BLaER1 (cell line): ENCODE data around the gene FNDC3B.
"Not testable (repeated sequence)": the region's sequence is repeated elsewhere in the genome, so short reads cannot be mapped to it uniquely, and the experiment has no call there.

Experiments
- H3K27ac ChIP-seq: shearing (Covaris generic); formaldehyde crosslinking; 2 replicates; pipeline ENCODE4 v1.8.1; 2022
- H3K27me3 ChIP-seq: shearing (Covaris generic); formaldehyde crosslinking; 2 replicates; pipeline ENCODE4 v1.8.1; 2022
- H3K36me3 ChIP-seq: shearing (Covaris generic); formaldehyde crosslinking; 2 replicates; pipeline ENCODE4 v1.8.1; 2022
- H3K4me1 ChIP-seq: shearing (Covaris generic); formaldehyde crosslinking; 2 replicates; pipeline ENCODE4 v1.8.1; 2022
- H3K4me2 ChIP-seq: shearing (Covaris generic); formaldehyde crosslinking; 2 replicates; pipeline ENCODE4 v1.8.1; 2022
- H3K4me3 ChIP-seq: shearing (Covaris generic); formaldehyde crosslinking; 2 replicates; pipeline ENCODE4 v1.8.1; 2022
- H3K9ac ChIP-seq: shearing (Covaris generic); formaldehyde crosslinking; 2 replicates; pipeline ENCODE4 v1.8.1; 2022
- H3K9me3 ChIP-seq: shearing (Covaris generic); formaldehyde crosslinking; 2 replicates; pipeline ENCODE4 v1.8.1; 2022
- H4K20me1 ChIP-seq: shearing (Covaris generic); formaldehyde crosslinking; 2 replicates; pipeline ENCODE4 v1.8.1; 2022
- Cebpa-rat ChIP-seq: shearing (Covaris generic); IDR thresholded peaks from 2 replicates; pipeline ENCODE4 v1.8.1; 2022

FNDC3B gene

DNA sequence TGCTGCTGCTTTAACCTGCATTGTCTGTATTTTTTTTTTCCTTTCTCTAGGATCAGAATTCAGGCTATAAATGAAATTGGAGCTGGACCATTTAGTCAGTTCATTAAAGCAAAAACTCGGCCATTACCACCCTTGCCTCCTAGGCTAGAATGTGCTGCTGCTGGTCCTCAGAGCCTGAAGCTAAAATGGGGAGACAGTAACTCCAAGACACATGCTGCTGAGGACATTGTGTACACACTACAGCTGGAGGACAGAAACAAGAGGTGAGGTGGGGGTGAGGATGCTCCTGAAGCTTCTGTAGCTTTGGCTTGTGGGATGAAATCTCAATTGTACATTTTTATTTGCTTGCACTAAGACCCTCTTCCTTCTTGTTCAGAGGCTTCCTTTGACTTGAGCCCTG, 323.2 kb downstream of the FNDC3B start:
- no peak for TF ChIP-seq Cebpa-rat
- Histone ChIP-seq H3K36me3 (peaks cover 60% of the 10 kb centered on the region), H3K4me3 (no peak overlapping the region), H3K4me2 (no peak overlapping the region), H4K20me1 (no peaks in the 10 kb centered on the region), H3K9me3 (no peaks in the 10 kb centered on the region), H3K4me1 (no peaks in the 10 kb centered on the region), H3K9ac (no peak overlapping the region), H3K27ac (no peak overlapping the region), H3K27me3 (no peaks in the 10 kb centered on the region)

DNA sequence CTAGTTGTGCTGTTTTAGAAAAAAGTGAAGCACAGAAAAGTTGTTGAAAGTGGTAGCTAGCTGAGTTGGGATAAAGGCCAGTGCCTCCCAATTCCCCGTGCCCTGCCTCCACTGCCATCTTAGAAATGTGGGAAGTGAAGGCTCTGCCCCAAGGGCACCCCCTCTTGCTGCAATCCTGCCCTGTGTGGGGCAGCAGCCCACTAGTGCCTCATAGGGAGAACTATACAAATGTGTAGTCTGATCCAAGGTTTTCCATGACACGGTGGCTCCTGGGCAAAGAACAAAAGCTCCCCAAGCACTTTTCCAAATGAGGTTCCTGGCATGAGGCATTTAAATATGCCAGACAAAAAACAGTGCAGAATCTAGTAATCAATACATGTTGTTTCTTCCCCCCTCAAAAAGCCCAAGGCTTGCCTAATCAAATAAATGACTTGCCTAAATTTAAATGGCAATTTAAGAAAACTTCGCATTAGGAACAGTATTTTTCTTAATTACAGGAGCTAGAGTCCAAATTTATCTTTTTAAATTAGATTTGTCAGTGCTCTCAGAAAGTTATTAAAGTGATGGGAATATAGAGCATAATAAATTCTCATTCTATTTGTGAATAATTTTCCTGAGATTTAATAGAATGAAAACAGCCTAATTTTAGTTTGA, 325.1 kb downstream of the FNDC3B start:
- Histone ChIP-seq H3K4me2 (no peak overlapping the region), H3K27ac (no peak overlapping the region), H3K4me3 (no peak overlapping the region), H3K4me1 (no peaks in the 10 kb centered on the region), H3K36me3 (peaks cover 56% of the 10 kb centered on the region), H3K27me3 (no peaks in the 10 kb centered on the region), H3K9me3 (no peaks in the 10 kb centered on the region), H4K20me1 (no peaks in the 10 kb centered on the region), H3K9ac (no peak overlapping the region)
- no peak for TF ChIP-seq Cebpa-rat

DNA sequence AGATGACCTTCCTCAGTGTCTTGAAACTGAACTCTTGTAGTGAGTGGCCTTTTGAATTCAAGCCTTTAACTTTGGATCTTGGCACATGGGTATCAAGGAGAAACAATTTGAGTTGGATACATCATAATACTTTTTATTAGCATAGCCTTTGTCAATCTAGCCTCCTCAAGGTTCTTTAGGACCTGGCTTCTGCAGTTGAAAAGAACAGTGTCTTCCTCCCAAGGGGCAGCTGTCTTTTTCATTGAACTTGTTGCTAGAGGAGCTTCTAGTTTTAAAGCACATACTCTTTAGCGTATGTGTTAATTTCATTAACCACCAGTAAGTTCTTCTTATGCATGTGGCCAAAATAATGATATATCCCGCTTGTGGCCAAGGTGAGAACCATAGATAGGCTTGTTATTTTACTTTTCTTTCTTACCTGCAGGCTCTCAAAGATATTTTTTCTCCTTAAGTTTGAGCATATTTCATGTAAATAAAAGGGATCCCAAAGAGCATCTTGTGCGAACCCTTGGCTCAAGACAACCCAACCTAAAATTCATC, 325.7 kb downstream of the FNDC3B start:
- Histone ChIP-seq H3K9ac (no peak overlapping the region), H3K27ac (no peak overlapping the region), H3K4me3 (no peak overlapping the region), H3K4me1 (no peaks in the 10 kb centered on the region), H3K4me2 (no peak overlapping the region), H3K27me3 (no peaks in the 10 kb centered on the region), H4K20me1 (no peaks in the 10 kb centered on the region), H3K36me3 (peaks cover 56% of the 10 kb centered on the region), H3K9me3 (no peaks in the 10 kb centered on the region)
- no peak for TF ChIP-seq Cebpa-rat

DNA sequence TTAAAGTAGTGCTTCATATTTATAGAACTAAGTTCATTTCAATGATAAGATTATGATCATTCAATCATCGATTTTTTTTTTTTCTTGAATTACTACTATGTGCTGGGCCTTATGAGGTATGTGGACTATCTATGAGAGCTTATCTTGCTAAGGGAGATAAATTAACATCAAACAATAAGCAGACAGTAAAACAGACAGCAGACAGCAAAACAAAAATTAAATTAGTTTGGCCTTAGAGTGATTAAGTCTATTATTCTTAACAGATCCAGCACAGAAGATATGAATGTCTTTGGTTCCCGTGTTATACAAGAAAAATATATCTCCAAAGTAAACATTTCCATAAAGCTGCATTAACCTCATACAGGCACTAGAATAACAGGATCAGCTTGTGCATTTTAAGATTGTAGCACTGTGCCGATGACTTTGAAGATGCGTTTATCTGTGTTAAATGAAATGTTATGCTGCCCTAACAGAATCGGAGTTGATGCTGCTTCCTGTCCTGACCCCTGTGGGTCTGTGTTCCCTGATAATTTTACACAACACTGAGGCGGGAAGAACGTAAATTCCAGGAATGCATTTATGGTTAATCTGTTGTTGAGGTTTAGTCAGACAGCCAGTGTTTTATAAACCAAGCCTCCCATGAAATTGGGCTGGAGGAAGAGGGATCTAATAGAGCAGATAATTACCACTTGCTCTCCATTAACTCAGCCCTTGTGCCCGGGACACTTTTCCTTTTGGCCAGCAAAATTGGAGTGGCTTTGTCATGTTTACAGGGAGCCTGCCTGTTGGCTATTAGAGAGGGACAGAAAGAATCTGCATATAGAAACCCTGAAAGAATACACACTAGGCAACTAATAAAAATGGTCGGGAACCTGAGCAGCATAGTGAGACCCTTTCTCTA, 328.1 kb downstream of the FNDC3B start:
- H3K27me3 ChIP-seq: no peaks in the 10 kb centered on the region
- peaks cover 57% of the 10 kb centered on the region for H3K36me3 ChIP-seq
- H3K9ac ChIP-seq: no peak overlapping the region
- H3K4me1 ChIP-seq: no peaks in the 10 kb centered on the region
- TF ChIP-seq Cebpa-rat: no peak
- no peak overlapping the region for H3K4me2 ChIP-seq
- H3K27ac ChIP-seq: no peak overlapping the region
- no peak overlapping the region for H3K4me3 ChIP-seq
- no peaks in the 10 kb centered on the region for H4K20me1 ChIP-seq
- no peaks in the 10 kb centered on the region for H3K9me3 ChIP-seq

DNA sequence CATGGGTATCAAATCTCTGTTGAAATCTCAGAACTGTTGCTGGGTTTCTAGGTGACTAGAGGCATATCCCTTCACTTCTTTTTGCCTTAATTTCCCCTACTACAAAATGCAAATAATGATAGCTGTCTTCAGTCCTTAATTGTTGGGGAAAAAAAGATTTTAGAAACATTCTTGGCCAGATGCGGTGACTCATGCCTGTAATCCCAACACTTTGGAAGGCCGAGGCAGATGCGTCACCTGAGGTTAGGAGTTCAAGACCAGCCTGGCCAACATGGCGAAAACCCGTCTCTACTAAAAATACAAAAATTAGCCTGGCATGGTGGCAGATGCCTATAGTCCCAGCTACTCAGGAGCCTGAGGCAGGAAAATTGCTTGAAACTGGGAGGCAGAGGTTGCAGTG, 329.2 kb downstream of the FNDC3B start:
- H3K9me3 ChIP-seq, H3K4me1 ChIP-seq, H3K4me2 ChIP-seq, H3K27me3 ChIP-seq, H3K4me3 ChIP-seq, H4K20me1 ChIP-seq, H3K27ac ChIP-seq, H3K9ac ChIP-seq: not testable (repeated sequence)
- peaks cover 56% of the 10 kb centered on the region for H3K36me3 ChIP-seq

DNA sequence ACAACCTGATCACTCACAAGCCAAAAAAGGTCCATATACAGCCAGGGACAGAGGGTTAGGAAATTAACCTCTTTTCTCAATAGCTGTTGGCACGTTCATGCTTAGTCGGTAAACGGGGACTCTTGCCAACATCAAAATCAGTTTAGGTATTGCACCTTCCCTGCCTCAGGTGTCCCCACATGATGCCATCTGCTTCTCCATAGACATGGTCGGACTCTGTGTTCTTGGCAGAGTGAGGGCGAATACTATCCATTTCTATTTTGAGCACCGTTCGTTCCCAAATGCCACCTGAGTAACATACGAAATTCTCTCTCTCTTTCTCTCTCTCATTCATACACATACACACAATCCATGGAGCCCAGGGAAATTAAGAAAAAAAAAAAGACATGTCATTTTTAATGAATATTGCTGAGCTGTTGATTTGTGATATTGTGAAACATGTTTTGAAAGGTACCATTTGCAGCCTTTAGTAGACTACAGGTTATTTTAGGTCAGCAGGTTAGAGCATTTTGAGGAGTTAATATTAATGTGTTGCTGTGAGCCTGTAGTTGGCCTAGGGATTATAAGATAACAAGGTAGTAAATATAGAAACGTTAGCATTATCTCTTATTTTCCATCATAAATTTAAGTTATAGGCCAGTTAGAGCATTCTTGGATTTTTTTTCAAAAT, 330.3 kb downstream of the FNDC3B start:
- Histone ChIP-seq H3K27me3 (no peaks in the 10 kb centered on the region), H3K9me3 (no peaks in the 10 kb centered on the region), H3K4me1 (no peaks in the 10 kb centered on the region), H3K4me3 (no peak overlapping the region), H4K20me1 (no peaks in the 10 kb centered on the region), H3K4me2 (no peak overlapping the region), H3K27ac (no peak overlapping the region), H3K9ac (no peak overlapping the region), H3K36me3 (peaks cover 57% of the 10 kb centered on the region)
- no peak for TF ChIP-seq Cebpa-rat

DNA sequence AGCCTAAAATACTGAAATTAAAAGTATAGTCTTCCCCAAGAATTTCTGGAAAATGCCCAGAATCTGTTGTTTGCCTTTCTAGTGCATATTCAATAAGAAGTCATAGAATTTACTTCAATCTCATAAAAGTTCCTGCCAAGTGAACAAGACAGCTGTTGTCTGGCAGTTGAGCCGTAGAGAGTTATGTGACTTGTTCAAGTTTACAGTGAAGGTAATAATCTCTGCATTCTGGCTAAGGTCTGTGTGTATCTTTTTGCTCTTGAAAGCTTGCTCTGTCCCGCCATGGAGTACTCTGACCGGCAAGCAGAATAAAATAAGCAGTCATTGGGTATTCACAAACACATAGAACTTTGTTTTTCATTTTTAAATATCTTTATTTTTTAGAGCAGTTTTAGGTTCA, 331.0 kb downstream of the FNDC3B start:
- no peak for TF ChIP-seq Cebpa-rat
- no peak overlapping the region for H3K4me2 ChIP-seq
- H4K20me1 ChIP-seq: no peaks in the 10 kb centered on the region
- H3K9ac ChIP-seq: no peak overlapping the region
- H3K9me3 ChIP-seq: no peaks in the 10 kb centered on the region
- peaks cover 61% of the 10 kb centered on the region for H3K36me3 ChIP-seq
- H3K4me3 ChIP-seq: no peak overlapping the region
- H3K27ac ChIP-seq: no peak overlapping the region
- H3K4me1 ChIP-seq: no peaks in the 10 kb centered on the region
- H3K27me3 ChIP-seq: no peaks in the 10 kb centered on the region

DNA sequence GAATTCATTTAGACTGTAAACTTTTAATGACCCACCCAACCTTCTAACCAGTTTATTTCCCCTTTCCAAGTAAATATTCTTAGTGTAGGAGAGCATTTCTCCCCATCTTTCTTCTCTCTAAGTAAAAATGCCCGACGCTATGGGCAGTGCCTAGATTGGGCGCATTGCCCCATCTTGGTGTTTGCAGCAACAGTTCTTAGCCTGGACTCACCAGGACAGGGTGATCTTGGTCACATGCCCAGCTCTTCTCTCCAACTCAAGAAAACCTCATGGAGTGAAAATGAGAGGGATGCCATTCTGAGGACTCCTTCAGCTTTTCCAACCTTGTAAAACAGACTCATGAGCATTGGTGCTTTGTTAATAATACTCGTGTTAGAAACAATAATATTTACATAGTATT, 332.2 kb downstream of the FNDC3B start:
- no peak for TF ChIP-seq Cebpa-rat
- H3K27ac ChIP-seq: no peak overlapping the region
- no peaks in the 10 kb centered on the region for H3K27me3 ChIP-seq
- no peaks in the 10 kb centered on the region for H4K20me1 ChIP-seq
- H3K4me1 ChIP-seq: no peaks in the 10 kb centered on the region
- H3K4me2 ChIP-seq: no peak overlapping the region
- peaks cover 58% of the 10 kb centered on the region for H3K36me3 ChIP-seq
- H3K9ac ChIP-seq: no peak overlapping the region
- H3K9me3 ChIP-seq: no peaks in the 10 kb centered on the region
- H3K4me3 ChIP-seq: no peak overlapping the region

DNA sequence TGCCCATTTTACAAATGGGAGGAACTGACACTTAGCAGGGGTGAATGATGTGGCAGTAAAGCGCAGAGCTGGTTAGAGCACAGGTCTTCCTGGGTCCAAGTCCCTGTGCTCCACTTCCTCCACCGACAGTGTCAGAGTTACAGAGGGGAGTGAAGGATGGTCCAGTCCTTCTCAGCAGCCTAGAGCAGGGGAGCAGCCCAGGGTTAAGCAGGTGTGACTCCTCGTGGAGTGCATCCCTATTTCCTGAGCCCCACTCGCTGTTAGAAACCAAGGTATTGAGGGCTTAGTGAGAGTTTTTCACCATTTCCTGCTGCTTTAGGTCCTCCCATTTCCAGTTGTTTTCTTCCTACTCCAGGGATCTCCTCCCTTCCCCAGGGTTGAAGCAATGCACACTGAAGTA, 333.5 kb downstream of the FNDC3B start:
- TF ChIP-seq Cebpa-rat: no peak
- Histone ChIP-seq H3K4me1 (no peaks in the 10 kb centered on the region), H3K27ac (no peak overlapping the region), H3K9ac (no peak overlapping the region), H4K20me1 (no peaks in the 10 kb centered on the region), H3K9me3 (no peaks in the 10 kb centered on the region), H3K27me3 (no peaks in the 10 kb centered on the region), H3K36me3 (peaks cover 55% of the 10 kb centered on the region), H3K4me2 (no peak overlapping the region), H3K4me3 (no peak overlapping the region)

DNA sequence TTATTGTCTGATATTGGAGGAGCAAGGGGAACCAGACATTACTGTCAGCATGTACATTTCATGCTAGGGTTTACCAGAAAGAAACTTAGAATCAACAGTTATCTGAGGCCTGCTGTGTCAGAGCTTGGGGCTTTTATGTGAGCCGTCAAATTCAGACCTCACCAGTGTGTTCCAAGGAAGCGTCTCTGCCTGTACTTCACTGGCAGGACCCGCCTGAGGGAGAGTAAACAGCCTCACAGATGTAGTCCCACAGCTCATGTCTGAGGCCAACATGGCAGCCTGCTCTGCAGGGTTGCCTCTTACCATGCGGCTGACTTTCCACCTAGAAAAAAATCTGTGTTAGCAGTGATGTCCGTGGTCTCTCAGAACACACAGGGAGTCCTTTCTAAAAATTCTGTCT, 334.5 kb downstream of the FNDC3B start:
- no peak overlapping the region for H3K4me3 ChIP-seq

More for the DNA sequence above, 334.5 kb downstream of the FNDC3B start:
- H4K20me1 ChIP-seq: no peaks in the 10 kb centered on the region
- peaks cover 5% of the 10 kb centered on the region for H3K9me3 ChIP-seq
- peaks cover 64% of the 10 kb centered on the region for H3K36me3 ChIP-seq
- H3K4me1 ChIP-seq: no peaks in the 10 kb centered on the region
- H3K4me2 ChIP-seq: no peak overlapping the region
- no peaks in the 10 kb centered on the region for H3K27me3 ChIP-seq
- no peak overlapping the region for H3K9ac ChIP-seq
- no peak for TF ChIP-seq Cebpa-rat
- H3K27ac ChIP-seq: no peak overlapping the region
